H1 (cell line): ENCODE results near the gene CHD2. TPM values are rescaled to one million over a fixed set of nuclear protein-coding genes. Genes with fewer than 3 reads are reported as not detected.

Source experiments
- CTCF ChIA-PET: fragments of 300-600 bp; sonication (Branson Sonifier 250); formaldehyde crosslinking; loops from one replicate; lab custom pipeline; 2021; ENCODE audit not compliant: partially characterized antibody; lab: Charles Lee
- POLR2A ChIA-PET: fragments of 300-600 bp; sonication (Branson Sonifier 250); formaldehyde crosslinking; loops from one replicate; lab custom pipeline; 2021; ENCODE audit warnings: inconsistent platforms; ENCODE audit not compliant: partially characterized antibody; lab: Charles Lee
- DNase-seq, 2 experiments: peaks; one replicate each; pipeline versions ENCODE4 v3.0.0 to v3.0.0-alpha.2; 2010 to 2022; ENCODE audit warnings: low spot score in 2 of 2, low read depth in 1 of 2, mixed read lengths in 1 of 2
- FAIRE-seq: peaks from 2 replicates; lab custom pipeline; 2011; peaks lifted over from hg19 to GRCh38; lab: Jason Lieb, UNC
- H2AFZ ChIP-seq: 2 replicates; pipeline ENCODE4 v1.8.1; 2012; ENCODE audit warnings: low read length, inconsistent platforms
- H2AK5ac ChIP-seq: 2 replicates; pipeline ENCODE4 v1.6.1; 2013; ENCODE audit warnings: low read depth, low read length
- H2BK120ac ChIP-seq: replicated peaks from 2 replicates; pipeline ENCODE3; 2013; ENCODE audit warnings: low read depth, low read length, inconsistent platforms
- H2BK12ac ChIP-seq: 2 replicates; pipeline ENCODE4 v1.6.1; 2013; ENCODE audit warnings: low read depth, low read length
- H2BK15ac ChIP-seq: 2 replicates; pipeline ENCODE4 v1.6.1; 2013; ENCODE audit warnings: low read length
- H2BK20ac ChIP-seq: 2 replicates; pipeline ENCODE4 v1.6.1; 2013; ENCODE audit warnings: low read length
- H2BK5ac ChIP-seq: 2 replicates; pipeline ENCODE4 v1.6.1; 2013; ENCODE audit warnings: low read depth, low read length
- H3K14ac ChIP-seq: 2 replicates; pipeline ENCODE4 v1.6.1; 2013; ENCODE audit warnings: inconsistent platforms; ENCODE audit not compliant: insufficient read length
- H3K18ac ChIP-seq: 2 replicates; pipeline ENCODE4 v1.6.1; 2013; ENCODE audit warnings: low read length; ENCODE audit errors: extremely low read depth
- H3K23ac ChIP-seq: 2 replicates; pipeline ENCODE4 v1.6.1; 2013; ENCODE audit warnings: inconsistent platforms; ENCODE audit not compliant: insufficient read length
- H3K23me2 ChIP-seq: 2 replicates; pipeline ENCODE4 v1.6.1; 2013; ENCODE audit warnings: low read depth, low read length
- H3K27ac ChIP-seq: 2 replicates; pipeline ENCODE4 v1.6.1; 2011; ENCODE audit warnings: low read depth, low read length, inconsistent platforms
- H3K27me3 ChIP-seq, 4 experiments: replicated peaks in 1 of 4; 1 replicate in 1 of 4; 2 replicates in 3 of 4; pipeline versions ENCODE4 v1.6.1 to v1.8.1; 2011 to 2013; ENCODE audit warnings: low read length in 3 of 4, mild to moderate bottlenecking in 3 of 4, inconsistent platforms in 2 of 4, mixed read lengths in 2 of 4, moderate library complexity in 1 of 4; ENCODE audit not compliant: control insufficient read depth in 3 of 4, insufficient read depth in 3 of 4; ENCODE audit errors: extremely low read depth in 1 of 4
- H3K36me3 ChIP-seq, 4 experiments: 2 replicates each; pipeline versions ENCODE4 v1.6.1 to v1.8.1; 2011 to 2013; ENCODE audit warnings: mild to moderate bottlenecking in 4 of 4, low read length in 3 of 4, moderate library complexity in 2 of 4, control low read depth in 1 of 4, inconsistent platforms in 1 of 4; ENCODE audit not compliant: insufficient read depth in 4 of 4, control insufficient read depth in 2 of 4
- H3K4ac ChIP-seq: replicated peaks from 2 replicates; pipeline ENCODE3; 2013; ENCODE audit warnings: low read length, low read depth, mixed read lengths, inconsistent platforms; ENCODE audit not compliant: insufficient read length
- H3K4me1 ChIP-seq, 4 experiments: replicated peaks in 1 of 4; 1 replicate in 1 of 4; 2 replicates in 3 of 4; pipeline versions ENCODE4 v1.6.1 to v1.8.1; 2011 to 2013; ENCODE audit warnings: low read length in 3 of 4, inconsistent platforms in 2 of 4, mixed read lengths in 1 of 4; ENCODE audit not compliant: insufficient read depth in 4 of 4, control insufficient read depth in 3 of 4
- H3K4me2 ChIP-seq, 2 experiments: 2 replicates each; pipeline versions ENCODE4 v1.6.1 to v1.8.1; 2011 to 2013; ENCODE audit warnings: low read depth in 2 of 2, low read length in 2 of 2, control low read depth in 1 of 2, inconsistent platforms in 1 of 2, mild to moderate bottlenecking in 1 of 2; ENCODE audit not compliant: insufficient read depth in 1 of 2
- H3K4me3 ChIP-seq, 4 experiments: fragments of 200-600, 300-600 bp in 1 of 4; sonication (generic), shearing (Covaris generic), sonication (Bioruptor Twin) in 1 of 4; 2 replicates each; pipeline versions ENCODE4 v1.5.1 to v1.8.1; 2011 to 2016; ENCODE audit warnings: low read length in 4 of 4, low read depth in 3 of 4, control low read depth in 2 of 4, inconsistent platforms in 2 of 4, mild to moderate bottlenecking in 2 of 4, mixed read lengths in 1 of 4, moderate library complexity in 1 of 4; ENCODE audit not compliant: insufficient read depth in 2 of 4; ENCODE audit errors: extremely low read depth in 1 of 4
- H3K56ac ChIP-seq: replicated peaks from 2 replicates; pipeline ENCODE3; 2013; ENCODE audit warnings: low read depth, mild to moderate bottlenecking, mixed read lengths, low read length, inconsistent platforms; ENCODE audit not compliant: insufficient read length
- H3K79me1 ChIP-seq: 2 replicates; pipeline ENCODE4 v1.6.1; 2013; ENCODE audit warnings: low read depth, low read length, control low read depth
- H3K79me2 ChIP-seq, 2 experiments: 2 replicates each; pipeline versions ENCODE4 v1.6.1 to v1.8.1; 2012 to 2013; ENCODE audit warnings: low read length in 2 of 2, mild to moderate bottlenecking in 2 of 2, inconsistent platforms in 1 of 2; ENCODE audit not compliant: insufficient read depth in 2 of 2, control insufficient read depth in 1 of 2
- H3K9ac ChIP-seq, 4 experiments: replicated peaks in 1 of 4; 1 replicate in 1 of 4; 2 replicates in 3 of 4; pipeline versions ENCODE4 v1.6.1 to v1.8.1; 2011 to 2013; ENCODE audit warnings: low read depth in 3 of 4, low read length in 3 of 4, control low read depth in 2 of 4, mild to moderate bottlenecking in 2 of 4, moderate library complexity in 2 of 4, inconsistent platforms in 1 of 4; ENCODE audit errors: extremely low read depth in 1 of 4
- H3K9me3 ChIP-seq, 2 experiments: 2 replicates each; pipeline versions ENCODE4 v1.6.1 to v1.8.1; 2012 to 2013; ENCODE audit warnings: mild to moderate bottlenecking in 2 of 2, moderate library complexity in 2 of 2, control low read depth in 1 of 2, inconsistent platforms in 1 of 2, low read depth in 1 of 2, low read length in 1 of 2, mixed read lengths in 1 of 2; ENCODE audit not compliant: insufficient read depth in 2 of 2
- H4K20me1 ChIP-seq, 2 experiments: replicated peaks in 1 of 2; 2 replicates each; pipeline versions ENCODE3 to v1.8.1; 2011 to 2013; ENCODE audit warnings: inconsistent platforms in 2 of 2, low read length in 2 of 2, mild to moderate bottlenecking in 1 of 2; ENCODE audit not compliant: insufficient read depth in 2 of 2, control insufficient read depth in 1 of 2
- H4K5ac ChIP-seq: 2 replicates; pipeline ENCODE4 v1.6.1; 2013; ENCODE audit warnings: low read length, low read depth, mixed read lengths, inconsistent platforms; ENCODE audit not compliant: insufficient read length
- H4K8ac ChIP-seq: 2 replicates; pipeline ENCODE4 v1.8.0; 2013; ENCODE audit warnings: mild to moderate bottlenecking, moderate library complexity, low read length, inconsistent platforms; ENCODE audit not compliant: insufficient read depth; ENCODE audit errors: extremely low read depth
- H4K91ac ChIP-seq: replicated peaks from 2 replicates; pipeline ENCODE3; 2013; ENCODE audit warnings: low read length, mixed read lengths, inconsistent platforms; ENCODE audit not compliant: insufficient read length
- CBX8 ChIP-seq: fragments of 300-800, 300-1000 bp; sonication (generic); IDR thresholded peaks from 2 replicates; pipeline ENCODE4 v1.7.1; 2016; ENCODE audit warnings: low read depth, low read length, borderline replicate concordance
- CTBP2 ChIP-seq: IDR thresholded peaks from 2 replicates; pipeline ENCODE4 v1.7.0; 2011; ENCODE audit warnings: borderline replicate concordance, mild to moderate bottlenecking, moderate library complexity, mixed read lengths, low read length; ENCODE audit not compliant: insufficient read depth, insufficient read length
- EZH2 ChIP-seq: fragments of 200-600 bp; sonication (generic); IDR thresholded peaks from 2 replicates; pipeline ENCODE4 v1.7.1; 2012; ENCODE audit warnings: low read depth, mild to moderate bottlenecking, moderate library complexity, low read length, inconsistent platforms; ENCODE audit not compliant: severe bottlenecking
- GTF2F1 ChIP-seq: IDR thresholded peaks from 2 replicates; pipeline ENCODE4 v1.6.1; 2012; ENCODE audit warnings: low read depth, low read length, improper control_type of control experiment, borderline replicate concordance
- HDAC6 ChIP-seq: IDR thresholded peaks from one replicate; pipeline ENCODE4 v1.7.1; 2012; ENCODE audit warnings: low read depth, mild to moderate bottlenecking, inconsistent platforms, low read length, moderate library complexity
- JUND ChIP-seq: IDR thresholded peaks from 2 replicates; pipeline ENCODE4 v1.6.1; 2011; ENCODE audit warnings: mild to moderate bottlenecking, improper control_type of control experiment, low read length
- NANOG ChIP-seq: IDR thresholded peaks from 2 replicates; pipeline ENCODE4 v1.6.1; 2011; ENCODE audit warnings: low read length, low read depth, mild to moderate bottlenecking, inconsistent platforms; ENCODE audit not compliant: insufficient read depth, poor library complexity, severe bottlenecking
- NRF1 ChIP-seq: IDR thresholded peaks from 2 replicates; pipeline ENCODE4 v1.6.1; 2011; ENCODE audit warnings: mild to moderate bottlenecking, low read depth, low read length, improper control_type of control experiment
- POLR2A ChIP-seq, 2 experiments: IDR thresholded peaks; 1 replicate in 1 of 2; 2 replicates in 1 of 2; pipeline ENCODE4 v1.6.1; 2011; ENCODE audit warnings: low read depth in 2 of 2, low read length in 2 of 2, mild to moderate bottlenecking in 2 of 2; ENCODE audit errors: control extremely low read depth in 1 of 2
- SAP30 ChIP-seq: fragments of 300-600 bp; sonication (generic); IDR thresholded peaks from 2 replicates; pipeline ENCODE4 v1.7.1; 2012; ENCODE audit warnings: low read length, moderate library complexity, mild to moderate bottlenecking, inconsistent platforms; ENCODE audit not compliant: insufficient read depth, insufficient replicate concordance
- TBP ChIP-seq: IDR thresholded peaks from 2 replicates; pipeline ENCODE4 v1.6.1; 2011; ENCODE audit warnings: low read depth, low read length, improper control_type of control experiment
- USF2 ChIP-seq: IDR thresholded peaks from 2 replicates; pipeline ENCODE4 v1.6.1; 2011; ENCODE audit warnings: low read length, improper control_type of control experiment
- ZNF274 ChIP-seq: IDR thresholded peaks from 2 replicates; pipeline ENCODE4 v1.7.0; 2012; ENCODE audit warnings: low read length, borderline replicate concordance; ENCODE audit errors: extremely low read depth
- WGBS, 2 experiments: shearing (Covaris generic) in 1 of 2; methylation state at CpG; one replicate each; pipeline versions ENCODE4 v1.1.6 to v1.1.7; 2013 to 2015; ENCODE audit warnings: low lambda C conversion rate in 2 of 2, mixed read lengths in 2 of 2, inconsistent platforms in 1 of 2, low coverage in 1 of 2, missing lambda C conversion rate in 1 of 2; ENCODE audit not compliant: insufficient replicate concordance in 2 of 2, insufficient coverage in 1 of 2, insufficient read length in 1 of 2; ENCODE audit errors: extremely low coverage in 1 of 2, missing lambda C conversion rate in 1 of 2; 5-methylcytosine and 5-hydroxymethylcytosine counted together
- polyA plus RNA-seq, 7 experiments: library from polyadenylated mRNA; depleted of rRNA in 3 of 7; stranded (reverse) in 5 of 7; unstranded in 2 of 7; fragments of >200 nt in 5 of 7; fragments of 200-250 nt in 2 of 7; gene quantifications; 1 replicate in 5 of 7; 2 replicates in 1 of 7; 4 replicates in 1 of 7; pipeline versions ENCODE4 v1.2.1 to v1.2.3, GENCODE V29; 2011 to 2013; ENCODE audit warnings: missing spikeins in 2 of 7, mixed read lengths in 2 of 7
- total RNA-seq: library from RNA; stranded (reverse); fragmentation: NEBNext Ultra II Directional; extraction: Animal tissue kit (Norgen Biotek cat#: 25700); gene quantifications from 2 replicates; pipeline ENCODE4 v1.2.1, GENCODE V29; 2021

CHD2 gene
- total and polyA plus RNA-seq, 2 of the 8 experiments (the other 6 are each of a cell fraction or from before 2014, with no cell fraction given): 28.8 to 70.0 TPM

- WGBS, 2 experiments: 65% methylated on average over 3 of the region's 3 CpGs; no CpG with 5 or more reads in 1 of the 2 experiments
- TF ChIP-seq POLR2A (IDR thresholded peaks at IDR 0.05; ENCODE audit: control extremely low read depth in 1 of 2, low read depth in 2 of 2, low read length in 2 of 2): no peak
- no peak for TF ChIP-seq NANOG
- TF ChIP-seq ZNF274: no peak
- TF ChIP-seq SAP30: no peak
- TF ChIP-seq TBP: no peak
- TF ChIP-seq CBX8: no peak
- no peak for TF ChIP-seq JUND
- TF ChIP-seq CTBP2: no peak
- no peak for TF ChIP-seq GTF2F1
- no peak for TF ChIP-seq EZH2
- TF ChIP-seq USF2: no peak
- no peak for TF ChIP-seq HDAC6
- TF ChIP-seq NRF1: no peak
Observed at GRCh38 chr15:93042211-93042610, 142.1 kb downstream of the CHD2 start.

More at GRCh38 chr15:93042211-93042610, 142.1 kb downstream of the CHD2 start:
- no peak overlapping the region for H3K23ac ChIP-seq
- ChIA-PET CTCF (interaction anchor here (0.9 to 6.6 kb wide), 3 partner anchors 12 to 32 kb away, joined by 3 to 63 read pairs (median 4); no protein-coding TSS in a partner anchor), POLR2A (no interaction called here)
- no peak overlapping the region; the same call in 1 of the 2 replicates for H3K18ac ChIP-seq
- no peak overlapping the region for H2BK12ac ChIP-seq
- no peaks in the 10 kb centered on the region; the same call in 1 of the 2 replicates for H3K79me1 ChIP-seq
- no peak overlapping the region for H3K9ac ChIP-seq
- no peak overlapping the region for H3K56ac ChIP-seq
- no peaks in the 10 kb centered on the region; a peak in 1 of 7 replicates for H3K4me1 ChIP-seq
- H2AK5ac ChIP-seq: no peak overlapping the region
- no peaks in the 10 kb centered on the region for H3K23me2 ChIP-seq
- H4K5ac ChIP-seq: no peak overlapping the region
- H4K91ac ChIP-seq: no peak overlapping the region
- no peak overlapping the region for H2BK20ac ChIP-seq
- FAIRE-seq (no peak), DNase-seq (no peak)
- H2BK5ac ChIP-seq: no peak overlapping the region
- no peak overlapping the region for H2AFZ ChIP-seq
- peaks cover 5 to 15% of the 10 kb centered on the region in 2 experiments for H4K20me1 ChIP-seq
- no peak overlapping the region for H3K4me3 ChIP-seq
- H3K4ac ChIP-seq: no peak overlapping the region
- no peak overlapping the region for H2BK120ac ChIP-seq
- no peak overlapping the region for H3K27ac ChIP-seq
- H3K4me2 ChIP-seq: no peak overlapping the region
- H3K36me3 ChIP-seq: peaks cover 14 to 39% (median 32%) of the 10 kb centered on the region in 4 experiments; a peak in 7 of 8 replicates
- peaks cover 5 to 7% of the 10 kb centered on the region in 2 experiments; a peak in 2 of 4 replicates for H3K9me3 ChIP-seq
- no peaks in the 10 kb centered on the region; a peak in 1 of 4 replicates for H3K79me2 ChIP-seq
- no peak overlapping the region for H2BK15ac ChIP-seq
- H4K8ac ChIP-seq: no peak overlapping the region
- H3K27me3 ChIP-seq: peaks cover 0 to 2% (median 0%) of the 10 kb centered on the region in 4 experiments; a peak in 1 of 7 replicates
- no peak overlapping the region for H3K14ac ChIP-seq
